Measurements from ENCODE around the gene CSF1R.

DNA sequence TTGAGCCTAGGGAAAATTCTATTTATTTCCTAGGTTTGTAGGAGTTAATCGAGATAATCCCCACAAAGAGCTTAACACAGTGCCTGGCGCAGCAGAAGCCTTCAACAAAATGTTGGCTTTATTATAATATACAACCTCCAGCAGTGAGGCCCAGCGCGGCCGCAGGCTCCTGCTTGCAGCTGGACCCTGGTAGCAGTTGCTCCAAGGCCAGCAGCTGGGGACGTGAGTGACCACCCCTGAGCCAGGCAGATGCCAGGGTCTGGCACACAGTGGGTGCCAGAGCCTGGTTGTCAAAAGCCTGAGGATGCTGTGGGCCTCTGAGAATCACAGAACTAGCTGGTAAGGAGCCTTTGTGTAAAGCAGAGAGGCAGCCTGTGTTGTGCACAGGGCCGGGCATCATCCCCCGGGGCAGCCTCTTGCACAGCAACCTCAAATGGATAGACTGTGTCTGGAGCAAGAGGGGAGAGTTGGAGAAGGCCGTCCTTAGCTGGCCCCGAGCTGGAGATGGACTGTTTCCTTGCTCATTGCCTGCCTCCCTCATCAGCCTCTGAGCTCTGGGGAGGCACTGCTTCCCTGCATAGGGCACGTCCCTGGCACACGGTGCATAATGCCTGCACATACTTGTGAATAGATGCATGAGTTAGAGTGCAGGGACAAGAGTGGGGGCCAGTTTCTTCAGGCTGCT, 17.3 kb downstream of the CSF1R start:
- TF ChIP-seq, protein P1, sequence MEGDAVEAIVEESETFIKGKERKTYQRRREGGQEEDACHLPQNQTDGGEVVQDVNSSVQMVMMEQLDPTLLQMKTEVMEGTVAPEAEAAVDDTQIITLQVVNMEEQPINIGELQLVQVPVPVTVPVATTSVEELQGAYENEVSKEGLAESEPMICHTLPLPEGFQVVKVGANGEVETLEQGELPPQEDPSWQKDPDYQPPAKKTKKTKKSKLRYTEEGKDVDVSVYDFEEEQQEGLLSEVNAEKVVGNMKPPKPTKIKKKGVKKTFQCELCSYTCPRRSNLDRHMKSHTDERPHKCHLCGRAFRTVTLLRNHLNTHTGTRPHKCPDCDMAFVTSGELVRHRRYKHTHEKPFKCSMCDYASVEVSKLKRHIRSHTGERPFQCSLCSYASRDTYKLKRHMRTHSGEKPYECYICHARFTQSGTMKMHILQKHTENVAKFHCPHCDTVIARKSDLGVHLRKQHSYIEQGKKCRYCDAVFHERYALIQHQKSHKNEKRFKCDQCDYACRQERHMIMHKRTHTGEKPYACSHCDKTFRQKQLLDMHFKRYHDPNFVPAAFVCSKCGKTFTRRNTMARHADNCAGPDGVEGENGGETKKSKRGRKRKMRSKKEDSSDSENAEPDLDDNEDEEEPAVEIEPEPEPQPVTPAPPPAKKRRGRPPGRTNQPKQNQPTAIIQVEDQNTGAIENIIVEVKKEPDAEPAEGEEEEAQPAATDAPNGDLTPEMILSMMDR (conservative IDR thresholded peaks at IDR 0.05; ENCODE audit: low read depth, low read length), result no peak
- no peak for TF ChIP-seq EZH2 (IDR thresholded peaks at IDR 0.05; ENCODE audit: borderline replicate concordance, low read depth, low read length, poor library complexity, severe bottlenecking)
